ENCODE measurements around the gene HSP90AB1. TPM values are rescaled to one million over a fixed set of nuclear protein-coding genes. Genes with fewer than 3 reads are reported as not detected.

HSP90AB1 gene
- total RNA-seq, 1 experiment from 2014 or later = 1,986 TPM

GRCh38 chr6:44211284-44211683 lies 35.6 kb upstream of the HSP90AB1 start:
- WGBS (ENCODE audit: extremely low coverage, insufficient read length, low lambda C conversion rate) = 100% methylated on average over 1 of the region's 3 CpGs
- no peaks in the 10 kb centered on the region for H3K36me3 Mint-ChIP-seq (ENCODE audit: insufficient read depth in 1 of 3, low read depth in 3 of 3)
- H3K27me3 Mint-ChIP-seq (ENCODE audit: low read depth) = peaks cover 2% of the 10 kb centered on the region
- no peak overlapping the region for H3K27ac Mint-ChIP-seq
- H4K5ac ChIP-seq (ENCODE audit: insufficient read length, low read depth, low read length) = no peak overlapping the region
- no peak overlapping the region for H3K23ac ChIP-seq (ENCODE audit: insufficient read length, low read depth, low read length)
- H3K23me2 ChIP-seq (ENCODE audit: insufficient read length, low read depth, low read length, poor library complexity, severe bottlenecking) = no peaks in the 10 kb centered on the region
- H3T11ph ChIP-seq (ENCODE audit: low read length) = no peak overlapping the region
- no peak overlapping the region for H4K8ac ChIP-seq (replicated peaks; ENCODE audit: insufficient read length, low read depth, low read length)
- no peak overlapping the region for H2BK5ac ChIP-seq (ENCODE audit: insufficient read length, low read length)
- no peak overlapping the region for H2BK15ac ChIP-seq (ENCODE audit: low read depth, low read length)
- no peaks in the 10 kb centered on the region for H3K9me3 Mint-ChIP-seq
- H4K91ac ChIP-seq (ENCODE audit: insufficient read length, low read depth, low read length) = no peak overlapping the region
- H3K9me3 ChIP-seq (ENCODE audit: control insufficient read depth, low read depth, low read length) = no peaks in the 10 kb centered on the region
- H3K27ac ChIP-seq (ENCODE audit: insufficient read length, low read depth, low read length) = no peak overlapping the region
- TF ChIP-seq CTCF (conservative IDR thresholded peaks at IDR 0.05) = no peak
- DNase-seq = no peak
- no peak overlapping the region for H3K4me2 ChIP-seq (ENCODE audit: insufficient read depth, insufficient read length, low read length)
- H2AFZ ChIP-seq (ENCODE audit: low read length) = no peak overlapping the region
- H3K4me3 Mint-ChIP-seq = no peak overlapping the region
- H3K4me1 Mint-ChIP-seq = peaks cover 15 to 25% of the 10 kb centered on the region in 2 experiments
- no peak overlapping the region for H3K4ac ChIP-seq (ENCODE audit: low read depth, low read length)
- H2BK20ac ChIP-seq (ENCODE audit: low read depth, low read length, poor library complexity, severe bottlenecking) = no peak overlapping the region
- H3K79me1 ChIP-seq (ENCODE audit: insufficient read depth, low read depth, low read length, poor library complexity, severe bottlenecking) = no peaks in the 10 kb centered on the region
- H3K9ac ChIP-seq (ENCODE audit: extremely low read depth, insufficient read length, low read length) = no peak overlapping the region
- H2BK12ac ChIP-seq (ENCODE audit: insufficient read length, low read depth, low read length) = no peak overlapping the region
- no peaks in the 10 kb centered on the region for H3K79me2 ChIP-seq (ENCODE audit: insufficient read depth, low read length)
- H2AK5ac ChIP-seq (ENCODE audit: insufficient read length, low read length) = no peak overlapping the region
- H4K20me1 ChIP-seq (ENCODE audit: control insufficient read depth, insufficient read depth, insufficient read length) = no peaks in the 10 kb centered on the region
- no peak overlapping the region for H3K18ac ChIP-seq (ENCODE audit: insufficient read length, low read depth, low read length)
- H3K14ac ChIP-seq (ENCODE audit: insufficient read depth, low read length) = no peak overlapping the region
- H3K56ac ChIP-seq (ENCODE audit: insufficient read length, low read depth, low read length) = no peak overlapping the region
- no peak overlapping the region for H2BK120ac ChIP-seq (ENCODE audit: low read depth, low read length, poor library complexity, severe bottlenecking)
- peaks cover 7% of the 10 kb centered on the region for H3K4me1 ChIP-seq (ENCODE audit: insufficient read depth, low read length)
- no peaks in the 10 kb centered on the region for H3K27me3 ChIP-seq (ENCODE audit: insufficient read depth, low read length)
